GM18873 (cell line): ENCODE results near the gene HAP1.
"Not testable (repeated sequence)": the region's sequence is repeated elsewhere in the genome, so short reads cannot be mapped to it uniquely, and the experiment has no call there.

Source experiments
- ATAC-seq: cut with Tn5 transposase; IDR thresholded peaks from one replicate; pipeline ENCODE4 v1.9.1; 2021; ENCODE audit warnings: mild to moderate bottlenecking, moderate library complexity, moderate number of reproducible peaks; ENCODE audit not compliant: unreplicated experiment, low FRiP score

The HAP1 gene

GRCh38 chr17:41695134-41695661, 39.2 kb downstream of the HAP1 start:
- no peak for ATAC-seq

- no peak for ATAC-seq
These were observed 41.5 kb downstream of the HAP1 start for GRCh38 chr17:41692722-41693521.

GRCh38 chr17:41691031-41691777, 43.2 kb downstream of the HAP1 start:
- ATAC-seq: no peak

- ATAC-seq: no peak
These were observed 43.9 kb downstream of the HAP1 start for GRCh38 chr17:41690497-41690896.

GRCh38 chr17:41689497-41690299, 44.7 kb downstream of the HAP1 start:
- ATAC-seq: no peak

GRCh38 chr17:41688641-41689496, 45.6 kb downstream of the HAP1 start, which contains the start of gene EIF1:
Gene EIF1, plus strand, starts transcription at chr17:41688885. Its CDS starts 154 bp downstream, at chr17:41689039.
- peak; percentile 72 for ATAC-seq

GRCh38 chr17:41687828-41688640, 46.4 kb downstream of the HAP1 start:
- no peak for ATAC-seq

GRCh38 chr17:41686281-41686680, 48.2 kb downstream of the HAP1 start:
- no peak for ATAC-seq

- ATAC-seq: not testable (repeated sequence)
These were observed 48.7 kb downstream of the HAP1 start for GRCh38 chr17:41685753-41686152.

- ATAC-seq: no peak
These were observed 50.4 kb downstream of the HAP1 start for GRCh38 chr17:41684035-41684434.

- ATAC-seq: no peak
These were observed 50.9 kb downstream of the HAP1 start for GRCh38 chr17:41683441-41684007.

- ATAC-seq: no peak
These were observed 51.8 kb downstream of the HAP1 start for GRCh38 chr17:41682631-41683030.

- ATAC-seq: no peak
These were observed 52.7 kb downstream of the HAP1 start for GRCh38 chr17:41681776-41682175.

GRCh38 chr17:41680426-41681040, 53.9 kb downstream of the HAP1 start:
- ATAC-seq: no peak

GRCh38 chr17:41679740-41680425, 54.6 kb downstream of the HAP1 start:
- no peak for ATAC-seq

GRCh38 chr17:41678907-41679739, 55.3 kb downstream of the HAP1 start:
- no peak for ATAC-seq
